ENCODE data around the gene ADGRA1.

The ADGRA1 gene

DNA sequence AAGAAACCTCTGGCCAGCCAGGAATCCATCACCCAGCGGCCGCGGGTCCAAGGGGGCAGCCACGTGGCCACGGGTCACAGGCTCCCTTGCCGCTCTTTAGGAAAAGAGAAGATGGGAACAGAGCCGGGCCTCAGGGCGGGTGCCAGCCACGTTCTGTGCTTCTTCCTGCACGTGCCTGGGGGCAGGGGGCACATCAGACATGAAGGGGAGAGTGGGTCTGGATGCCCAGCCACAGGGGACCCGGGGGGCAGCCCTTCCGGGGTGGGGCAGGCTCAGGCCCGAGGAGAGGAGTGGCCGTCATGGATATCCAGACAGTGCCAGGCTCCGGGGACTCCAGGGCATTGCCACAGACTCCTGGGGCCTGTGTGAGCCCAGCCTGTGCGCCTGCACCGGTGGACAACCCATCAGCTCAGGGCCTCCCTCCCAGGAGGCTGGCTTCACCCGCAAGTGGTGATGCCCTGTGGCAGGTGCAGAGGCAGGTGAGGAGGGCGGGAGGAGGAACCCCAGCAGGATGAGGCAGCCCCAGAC is 31.0 kb upstream of the ADGRA1 start:
- DNase-seq = no peak

DNA sequence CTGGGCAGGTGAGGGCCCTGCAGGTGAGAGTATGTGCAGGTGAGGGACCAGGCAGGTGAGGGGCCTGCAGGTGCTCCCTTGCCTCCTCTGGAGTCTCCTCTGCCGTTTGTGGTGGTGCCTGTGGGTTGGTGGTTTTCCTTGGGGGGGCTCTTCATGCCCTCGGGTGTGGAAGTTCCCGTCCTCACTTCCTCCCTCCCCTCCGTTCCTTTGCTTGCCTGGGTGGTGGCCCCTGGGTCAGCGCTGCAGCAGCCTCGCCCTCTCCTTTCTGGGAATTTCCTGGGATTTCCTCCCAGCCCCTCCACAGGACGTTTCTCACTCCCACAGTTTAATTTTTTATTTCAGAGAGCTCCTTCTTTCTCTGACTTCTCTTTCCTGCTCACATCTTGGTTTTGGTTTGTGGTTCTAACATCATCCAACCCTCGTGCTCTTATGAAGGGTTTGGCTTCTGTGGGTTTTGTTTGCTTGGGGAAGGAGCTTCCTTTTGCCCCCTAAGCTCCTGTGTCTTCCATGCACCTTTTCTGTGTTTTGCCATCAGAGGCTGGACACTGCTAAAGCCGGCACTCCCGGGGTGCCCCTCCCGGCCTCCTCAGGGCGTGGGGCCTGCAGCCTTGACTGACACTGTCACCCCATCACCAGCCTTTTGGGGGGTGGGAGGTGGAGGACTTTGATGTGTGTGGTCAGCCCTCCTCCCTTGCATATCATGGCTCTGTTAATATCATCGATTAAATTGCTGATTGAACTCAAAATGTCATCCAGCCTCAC is 29.2 kb upstream of the ADGRA1 start:
- DNase-seq = no peak

DNA sequence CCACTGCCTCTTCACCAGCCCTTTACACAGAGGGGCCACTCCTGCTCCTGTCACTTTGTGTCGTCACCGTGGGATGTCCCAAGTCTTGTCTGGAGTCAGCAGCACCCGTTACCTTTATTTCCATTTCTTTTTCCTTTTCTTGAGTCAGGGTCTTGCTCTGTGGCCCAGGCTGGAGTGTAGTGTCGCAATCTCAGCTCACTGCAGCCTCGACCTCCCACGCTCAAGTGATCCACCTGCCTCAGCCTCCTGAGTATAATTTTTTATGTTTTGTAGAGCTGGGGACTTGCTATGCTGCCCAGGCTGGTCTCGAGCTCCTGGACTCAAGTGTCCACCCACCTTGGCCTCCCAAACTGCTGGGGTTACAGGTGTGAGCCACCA is 28.6 kb upstream of the ADGRA1 start:
- DNase-seq = no peak

DNA sequence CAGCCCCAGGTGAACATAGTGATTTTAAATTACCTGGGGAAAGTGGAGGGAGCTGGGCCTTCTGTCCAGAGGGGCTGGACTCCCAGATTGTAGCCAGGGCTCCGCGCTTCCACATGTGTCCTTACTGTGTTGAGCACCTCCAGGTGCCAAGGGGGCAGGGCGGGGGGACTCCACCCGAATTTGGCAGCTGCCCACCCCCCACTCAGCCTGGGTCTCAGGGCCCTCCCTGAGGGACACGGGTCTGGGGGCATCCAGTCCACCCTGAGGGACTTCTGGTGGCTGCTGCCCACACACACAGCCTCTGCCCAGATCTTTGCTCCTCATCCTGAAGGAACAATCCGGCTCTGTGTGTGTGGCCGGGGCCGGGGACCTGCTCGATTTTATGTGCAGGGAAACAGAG is 28.2 kb upstream of the ADGRA1 start:
- DNase-seq = no peak

DNA sequence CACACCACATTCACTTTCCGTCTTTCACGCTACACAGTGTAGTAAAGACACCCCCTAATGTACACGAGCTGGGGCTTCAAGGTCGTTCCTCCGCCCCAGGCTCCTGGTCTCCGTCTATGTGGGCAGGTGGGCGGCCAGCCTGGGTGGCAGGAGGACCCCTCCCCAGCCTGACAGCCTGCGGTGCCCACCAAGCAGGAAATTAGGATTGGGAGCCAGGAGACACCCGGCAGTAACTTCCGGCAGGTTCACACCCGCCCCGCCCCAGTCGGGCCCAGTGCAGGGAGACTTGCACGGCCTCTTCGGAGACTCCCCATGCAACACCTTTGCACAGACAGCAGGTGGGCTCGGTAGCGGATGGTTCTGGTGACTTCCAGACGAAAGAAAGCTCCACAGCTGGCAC is 27.7 kb upstream of the ADGRA1 start:
- DNase-seq = no peak

DNA sequence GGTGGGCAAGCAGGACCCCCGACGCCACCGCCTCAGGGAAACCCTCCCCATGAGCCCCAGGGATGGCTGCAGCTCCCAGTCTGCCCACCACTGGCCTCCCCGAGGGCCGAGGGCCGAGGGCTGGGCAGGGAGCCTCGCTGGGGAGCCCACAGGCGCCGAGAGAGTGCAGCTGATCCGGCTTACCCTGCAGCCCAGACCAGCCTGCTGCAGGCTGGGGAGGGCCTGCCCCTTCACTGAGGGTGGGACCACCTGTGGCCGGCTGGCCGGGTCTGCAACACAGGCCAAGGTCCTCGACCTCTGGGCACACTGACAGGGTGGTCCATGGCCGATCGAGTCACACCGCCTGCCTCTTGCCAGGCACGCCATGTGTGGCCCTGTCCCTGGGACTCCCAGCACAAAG is 27.3 kb upstream of the ADGRA1 start:
- DNase-seq = no peak

DNA sequence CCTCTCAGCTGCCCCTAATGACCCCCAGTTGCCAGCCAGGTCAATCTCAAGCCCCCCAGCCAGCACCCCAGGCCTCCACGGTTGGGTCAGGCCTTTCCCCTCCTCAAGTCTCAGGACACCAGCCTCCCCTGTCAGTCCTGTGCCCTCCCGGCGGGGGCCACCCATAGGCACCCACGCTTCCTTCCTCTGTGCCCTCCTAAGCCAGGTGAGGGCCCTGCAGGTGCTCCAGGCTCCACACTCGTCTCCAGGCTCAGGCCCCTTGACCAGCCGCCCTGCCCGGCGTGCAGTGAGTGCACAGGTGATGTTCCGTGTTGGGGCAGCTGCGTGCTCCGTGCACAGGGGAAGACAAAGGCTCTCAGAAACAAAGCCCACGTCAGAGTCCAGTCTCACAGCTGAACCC is 26.8 kb upstream of the ADGRA1 start:
- DNase-seq = no peak

DNA sequence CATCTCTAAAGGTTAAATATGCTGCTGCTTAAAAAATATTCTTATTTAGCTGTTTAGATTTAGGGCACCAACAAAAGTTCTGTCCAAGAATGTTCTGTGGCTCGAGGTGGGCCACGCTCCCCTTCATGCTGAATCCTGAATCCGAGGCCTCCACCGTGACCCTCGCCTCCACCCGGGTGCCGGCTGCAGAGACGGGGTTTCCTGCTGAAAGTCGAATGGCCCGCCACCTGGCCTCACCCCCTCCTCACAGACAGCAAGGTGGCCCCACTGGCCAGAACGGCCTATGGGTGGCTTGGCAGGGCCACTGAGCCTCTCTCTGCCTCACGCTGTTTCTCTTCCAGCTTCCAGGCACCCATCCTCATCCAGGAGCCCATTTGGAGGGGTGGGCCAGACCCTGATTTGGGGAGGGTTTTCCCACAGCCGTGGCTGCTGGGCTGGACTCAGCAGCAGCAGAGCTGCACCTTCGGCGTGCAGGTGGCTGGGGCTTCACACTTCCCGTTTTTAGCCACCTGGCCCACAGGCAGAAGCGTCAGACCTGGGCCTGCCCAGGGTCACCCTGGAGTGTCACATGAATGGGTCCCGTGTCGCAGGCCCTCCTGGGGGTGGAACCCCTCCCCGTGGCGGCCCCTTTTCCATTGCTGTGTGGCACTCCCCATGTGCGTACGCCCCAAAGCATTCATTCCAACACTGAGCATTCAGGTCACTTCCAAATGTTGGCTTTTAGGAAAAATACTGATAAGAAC is 26.3 kb upstream of the ADGRA1 start:
- DNase-seq = no peak

DNA sequence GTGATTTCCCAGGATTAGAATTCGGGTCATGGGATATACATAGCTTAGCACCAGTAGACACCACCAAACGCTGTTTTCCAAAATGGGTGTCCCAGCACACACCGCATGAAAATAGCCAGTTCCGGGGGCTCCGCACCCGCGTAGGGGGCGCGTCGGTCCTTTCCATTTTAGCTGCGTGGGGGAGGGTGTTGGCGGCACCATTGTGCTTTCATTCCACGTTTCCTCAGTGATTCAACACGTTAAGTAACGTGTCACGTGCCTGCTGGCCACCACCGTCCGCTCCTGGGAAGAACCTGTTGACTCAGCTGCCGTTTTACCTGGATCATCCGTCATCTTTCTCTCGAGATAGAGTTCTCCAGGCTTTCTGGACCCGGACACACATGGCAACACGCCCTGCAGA is 25.6 kb upstream of the ADGRA1 start:
- no peak for DNase-seq

DNA sequence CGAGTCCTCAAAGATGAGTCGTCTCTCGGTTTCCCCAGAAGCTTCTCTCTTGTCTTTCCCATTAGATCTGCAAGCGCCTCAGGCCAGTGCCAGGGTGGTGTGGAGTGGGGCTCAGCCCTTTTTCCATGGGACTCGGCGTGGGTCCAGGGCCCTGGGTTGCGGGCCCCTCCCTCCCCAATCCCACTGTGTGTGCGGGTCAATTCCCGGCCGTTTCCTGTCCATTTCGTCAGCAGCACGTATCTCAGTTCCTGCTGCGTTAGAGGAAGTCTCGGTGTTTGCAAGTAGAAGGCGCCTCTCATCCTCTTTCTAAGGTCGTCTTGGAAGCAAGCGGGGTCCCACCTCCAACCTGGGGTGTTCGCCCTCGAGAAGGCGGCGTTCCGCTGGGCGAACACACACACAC is 25.1 kb upstream of the ADGRA1 start:
- DNase-seq = no peak

DNA sequence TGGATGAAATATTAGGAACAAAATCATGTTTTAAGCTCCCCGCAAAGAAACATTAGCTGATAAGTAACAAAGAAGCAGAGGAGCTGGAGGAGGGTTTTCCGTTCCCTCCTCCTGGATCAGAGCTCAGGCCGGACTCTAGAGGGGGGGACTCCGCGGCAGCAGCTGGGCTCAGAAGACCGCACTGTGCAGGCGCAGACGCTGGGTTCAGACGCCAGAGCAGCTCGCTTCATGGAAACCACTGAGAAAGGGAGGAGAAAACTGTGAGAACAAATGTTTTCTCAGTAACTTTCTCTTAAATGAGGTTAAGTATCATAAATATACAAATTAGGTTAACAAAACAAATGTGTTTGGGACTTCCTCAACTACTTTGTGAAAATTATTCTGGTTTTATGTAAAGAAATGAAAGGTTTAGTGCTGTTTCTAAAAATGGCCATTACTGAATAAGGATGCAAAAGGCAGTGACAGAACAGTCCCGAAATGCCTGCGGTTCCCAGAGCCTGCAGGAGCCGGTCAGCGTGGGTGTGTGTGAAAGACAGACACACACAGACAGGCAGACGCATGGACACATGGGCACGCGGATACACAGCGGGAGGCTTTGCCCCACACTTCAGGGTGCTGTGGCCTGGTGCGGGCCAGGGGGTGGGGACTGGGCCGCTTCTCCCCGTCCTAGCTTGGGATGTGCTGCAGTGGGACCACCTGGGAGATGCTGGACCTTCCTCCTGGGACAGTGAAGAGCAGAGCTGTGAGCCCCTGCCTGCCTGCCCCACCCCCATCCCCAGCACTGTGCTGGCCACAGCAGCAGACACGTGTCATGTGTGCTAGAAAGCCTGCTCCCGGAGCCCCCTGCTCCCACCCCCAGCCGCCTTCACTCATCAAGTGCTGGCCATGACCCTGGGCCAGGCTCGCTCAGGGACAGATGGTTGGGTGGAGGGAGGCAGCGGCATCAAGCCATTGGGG is 20.3 kb upstream of the ADGRA1 start:
- DNase-seq = no peak

DNA sequence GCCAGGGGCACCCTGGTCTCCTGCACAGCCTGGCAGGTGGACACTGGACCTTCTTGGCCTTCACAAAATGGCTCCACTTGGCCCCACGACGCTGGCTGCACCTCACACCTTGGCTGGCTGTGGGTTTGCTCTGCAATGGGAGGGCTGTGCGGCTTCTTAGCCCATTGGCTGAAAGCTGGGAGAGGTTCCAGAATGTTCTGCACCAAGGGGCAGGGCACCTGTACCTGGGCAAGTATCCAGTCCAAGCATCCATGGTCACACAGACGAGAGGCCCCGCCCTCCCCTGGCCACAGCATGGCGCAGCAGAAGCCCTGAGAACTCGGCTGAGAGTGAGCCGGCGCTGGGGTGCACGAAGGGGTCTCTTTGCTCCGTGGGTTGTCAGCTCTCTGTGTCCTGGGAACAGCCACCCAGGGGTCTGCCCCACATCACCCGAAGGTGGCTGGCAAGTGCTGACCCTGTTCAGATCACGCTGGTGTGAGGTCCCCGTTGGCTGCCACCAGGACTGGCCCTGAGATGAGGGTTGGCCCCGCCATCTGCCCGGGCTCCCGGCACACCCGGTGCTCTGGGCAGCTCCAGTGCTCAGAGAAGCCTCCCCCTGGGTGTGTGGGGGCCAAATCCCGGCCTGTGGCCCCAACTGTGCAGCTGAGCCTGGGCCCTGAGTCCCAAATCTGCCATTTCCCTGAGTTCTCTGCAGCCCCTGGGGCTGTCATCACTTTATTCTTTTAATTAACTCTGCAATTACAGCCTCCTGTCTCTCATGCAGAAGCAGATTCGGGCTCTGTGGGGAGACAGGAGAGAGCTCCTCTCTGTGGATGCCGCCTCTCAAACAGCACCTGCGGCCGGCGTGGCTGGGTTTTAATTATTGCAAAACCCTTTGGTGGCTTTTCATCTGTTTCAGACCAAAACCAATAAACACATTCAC is 19.4 kb upstream of the ADGRA1 start:
- no peak for DNase-seq

DNA sequence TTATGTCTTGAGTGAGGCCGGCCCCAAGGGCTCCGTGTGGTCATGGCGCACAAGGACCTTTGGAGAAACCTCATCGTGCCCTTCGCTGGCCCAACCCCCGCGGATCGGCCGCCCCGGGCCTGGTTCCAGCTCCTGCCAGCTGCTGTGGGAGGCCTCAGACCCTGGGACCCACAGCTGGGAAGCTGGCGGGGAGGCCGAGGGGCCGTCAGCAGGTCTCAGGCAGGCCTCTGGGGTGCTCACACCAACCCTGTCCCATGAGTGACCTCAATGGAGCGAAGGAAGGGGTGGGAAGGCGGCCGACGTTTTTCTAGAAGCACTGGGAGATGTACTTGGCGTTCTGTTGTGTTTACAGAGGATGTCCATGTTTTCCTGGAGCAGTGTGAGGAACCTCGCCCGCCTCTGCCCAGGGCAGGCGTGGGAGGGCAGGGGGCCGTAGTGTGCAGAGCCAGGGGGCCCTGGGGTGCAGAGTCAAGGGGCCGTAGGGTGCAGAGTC is 18.6 kb upstream of the ADGRA1 start:
- no peak for DNase-seq

DNA sequence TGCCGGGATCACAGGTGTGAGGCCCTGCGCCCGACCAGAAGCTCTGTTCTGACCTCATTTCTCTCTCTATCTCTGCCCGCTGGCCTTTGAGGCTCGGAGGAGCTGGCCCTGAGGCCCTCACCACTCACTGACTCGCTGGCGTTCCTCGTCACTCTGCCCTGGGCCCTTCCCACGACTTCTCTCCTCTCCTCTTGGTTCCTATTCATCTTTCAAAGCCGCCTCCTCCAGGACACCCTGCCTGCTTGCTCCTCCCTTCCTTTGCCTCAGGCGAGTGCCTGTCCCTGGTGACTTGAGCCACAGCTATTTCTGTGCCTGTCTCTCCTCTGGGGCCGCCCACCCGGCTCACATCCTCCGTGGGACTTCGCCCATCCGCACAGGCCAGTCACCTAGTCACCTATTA is 17.3 kb upstream of the ADGRA1 start:
- DNase-seq = no peak

DNA sequence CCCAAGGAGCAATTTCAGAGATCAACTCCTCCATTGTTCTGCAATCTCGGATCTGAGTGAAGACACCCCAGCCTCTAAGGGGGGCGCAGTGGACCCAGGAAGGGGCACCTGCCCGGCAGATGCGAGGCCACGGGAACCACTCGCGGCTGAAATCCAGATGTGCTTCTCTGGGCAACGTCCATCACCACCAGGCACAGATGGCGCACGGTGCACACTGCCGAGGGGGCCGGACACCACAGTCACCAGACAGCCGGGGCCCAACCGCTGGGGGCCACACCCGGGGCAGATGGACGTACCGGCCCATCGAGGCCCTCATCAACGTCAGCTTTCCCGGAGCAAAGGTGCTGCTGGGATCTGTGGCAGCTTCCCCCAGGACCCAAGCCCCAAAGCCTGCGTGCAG is 16.9 kb upstream of the ADGRA1 start:
- DNase-seq = no peak

DNA sequence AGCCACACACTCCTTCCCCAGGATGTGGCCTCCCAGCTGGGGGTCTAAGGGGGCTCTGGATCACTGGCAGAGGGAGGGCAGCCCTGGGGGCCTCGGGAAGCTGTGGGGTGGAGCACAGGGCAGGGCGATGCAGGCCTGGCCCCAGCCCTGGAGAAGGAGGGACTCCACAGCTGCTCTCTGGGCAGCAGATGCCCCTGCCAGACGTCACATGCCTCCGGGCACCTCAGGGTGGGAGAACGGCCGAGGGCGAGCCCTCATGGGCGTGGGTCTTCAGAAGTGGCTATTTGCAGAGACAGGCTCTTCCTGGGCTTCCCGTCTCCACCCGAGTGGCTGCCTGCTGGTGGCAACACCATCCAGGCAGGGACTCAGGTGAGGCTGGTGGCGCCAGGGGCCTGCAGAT is 16.0 kb upstream of the ADGRA1 start:
- DNase-seq = no peak

DNA sequence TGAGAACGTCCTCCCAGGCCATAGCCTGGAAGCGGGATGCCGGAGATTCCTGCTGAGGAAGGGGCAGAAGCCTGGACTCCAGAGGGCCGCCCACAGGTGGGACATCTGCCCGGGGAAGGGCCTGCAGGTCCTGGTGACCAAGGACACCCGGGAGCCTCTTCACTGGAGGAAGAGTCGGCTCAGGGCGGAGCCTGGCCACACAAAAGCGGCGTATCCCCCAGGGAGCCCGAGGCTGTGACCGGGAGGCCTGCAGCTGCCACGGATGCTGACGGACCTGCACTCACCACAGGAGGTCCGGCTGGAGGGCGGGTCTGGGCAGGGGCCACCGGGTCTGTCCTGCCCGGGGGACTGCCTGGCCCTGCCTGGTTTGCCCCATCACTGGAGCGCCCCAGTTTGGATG is 15.5 kb upstream of the ADGRA1 start:
- peak; percentile 81 for DNase-seq

DNA sequence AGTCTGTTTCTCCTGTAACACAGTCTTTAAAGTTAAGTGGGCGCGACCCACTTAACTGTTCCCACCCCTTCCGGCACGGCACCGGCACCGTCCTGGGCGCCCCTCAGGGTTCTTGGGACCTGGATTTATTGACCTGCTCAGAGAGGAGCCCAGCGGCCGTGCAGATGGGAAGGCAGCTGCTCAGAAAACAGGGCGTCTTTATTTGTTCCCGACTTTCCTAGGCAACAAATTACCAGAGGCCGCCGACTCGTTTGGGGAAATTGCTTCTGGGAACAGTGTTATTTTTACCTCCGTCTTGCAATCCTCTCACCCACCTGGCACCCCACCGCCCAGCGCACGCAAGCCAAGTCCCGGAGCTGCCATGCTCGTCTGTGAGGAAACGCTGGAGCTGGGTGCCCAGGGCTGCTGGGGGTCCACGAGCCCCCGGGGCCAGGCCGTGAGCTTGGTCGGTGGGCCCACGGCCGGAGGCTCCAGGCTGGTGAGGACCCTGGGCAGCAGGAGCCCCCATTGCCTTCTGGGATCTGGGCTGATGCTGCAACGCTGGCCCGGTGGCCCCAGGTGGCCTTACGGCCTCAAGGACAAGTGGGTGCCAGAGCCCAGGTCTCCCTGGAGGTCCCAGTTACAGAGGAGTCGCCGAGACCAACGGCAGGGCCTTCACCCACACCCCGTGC is 14.9 kb upstream of the ADGRA1 start:
- DNase-seq = peak; percentile 59

DNA sequence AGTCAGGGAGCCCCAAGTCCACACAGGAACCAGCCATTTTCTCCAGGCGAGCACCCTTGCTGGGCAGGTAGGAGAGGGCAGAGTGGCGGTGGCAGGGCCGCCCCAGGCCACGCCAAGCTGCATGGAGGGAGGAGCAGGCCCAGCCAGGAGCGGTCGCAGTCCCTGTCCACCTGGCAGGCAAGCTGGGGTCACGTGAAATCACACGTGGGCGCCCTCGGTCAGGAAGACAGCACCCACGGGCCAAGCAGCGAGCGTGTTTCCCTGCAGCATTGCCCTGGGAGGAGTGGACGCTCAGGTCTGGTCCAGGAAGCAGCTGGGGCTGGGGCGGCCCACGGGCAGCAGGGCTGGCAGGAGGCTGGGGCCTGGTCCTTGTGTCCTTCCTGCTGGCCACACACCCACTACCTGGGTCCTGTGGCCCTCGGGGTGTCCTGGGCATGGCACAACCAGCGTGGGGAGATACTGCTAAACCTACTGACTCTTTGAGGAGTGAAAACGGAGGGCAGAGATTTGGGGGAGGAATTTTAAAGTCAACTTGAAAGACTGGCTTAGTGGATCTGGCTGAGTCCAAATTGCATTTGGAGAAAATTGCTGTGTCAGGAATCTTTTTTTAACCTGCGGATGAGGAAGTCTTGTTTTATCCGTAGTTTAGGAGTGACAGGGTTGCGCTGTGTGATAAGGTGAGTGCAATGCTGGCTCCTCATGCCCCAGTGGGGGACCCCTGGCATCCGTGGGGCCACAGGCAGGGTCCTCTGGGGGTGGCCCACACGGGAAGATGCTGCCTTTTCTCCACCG is 12.2 kb upstream of the ADGRA1 start:
- no peak for DNase-seq

DNA sequence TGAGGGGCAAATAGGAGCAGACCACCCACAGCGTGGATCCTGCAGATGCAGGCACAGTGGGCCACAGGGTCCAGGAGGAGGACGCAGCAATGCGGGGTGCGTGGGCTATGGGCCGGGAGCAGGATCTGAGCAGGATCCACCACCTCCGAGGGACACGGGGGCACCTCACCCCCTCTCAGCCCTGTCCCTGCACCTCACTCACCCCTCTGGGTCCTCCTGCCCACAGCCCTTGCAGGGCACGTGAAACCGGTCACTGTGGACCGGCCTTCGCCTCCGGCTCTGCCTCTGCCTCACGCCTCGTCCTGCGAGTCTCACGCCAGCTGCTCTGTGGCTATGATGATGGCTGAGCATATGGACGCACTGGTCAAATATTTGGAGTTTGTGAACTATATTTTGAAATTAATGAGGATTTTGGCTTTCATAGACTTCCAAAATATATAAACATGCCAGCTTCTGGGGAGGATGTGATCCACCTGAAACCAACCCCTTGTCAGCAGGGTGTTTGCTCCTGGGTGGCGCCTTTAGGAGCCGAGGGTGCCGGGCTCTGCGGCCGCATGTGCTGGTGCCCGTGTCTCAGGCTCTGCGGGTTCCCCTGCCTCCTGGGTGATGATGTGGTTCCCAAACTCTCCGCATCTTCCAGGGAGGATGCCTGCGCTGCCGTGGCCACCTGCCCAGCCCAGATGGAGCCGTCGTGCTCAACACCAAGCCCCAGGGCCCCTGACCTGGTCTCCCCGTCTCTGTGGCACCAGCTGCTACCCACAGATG is 11.3 kb upstream of the ADGRA1 start:
- DNase-seq = no peak

All from retina (tissue), 1 donor.